HL-60 (cell line): Measurements from ENCODE around the gene PLCG1.

Experiments used
- DNase-seq, 2 experiments: peaks; one replicate each; pipeline ENCODE4 v3.0.0-alpha.2; 2010 to 2020; ENCODE audit warnings: low read depth in 1 of 2, low spot score in 1 of 2
- H3K27ac ChIP-seq: fragments of 250-450 bp; sonication (Bioruptor Pico); replicated peaks from 2 replicates; pipeline ENCODE4 v1.5.1; 2020; ENCODE audit warnings: mild to moderate bottlenecking, moderate library complexity
- H3K27me3 ChIP-seq: fragments of 250-450 bp; sonication (Bioruptor Pico); 2 replicates; pipeline ENCODE4 v1.5.1; 2021; ENCODE audit warnings: mild to moderate bottlenecking, moderate library complexity; ENCODE audit not compliant: insufficient read depth, poor library complexity, severe bottlenecking
- H3K4me3 ChIP-seq: replicated peaks from 2 replicates; pipeline ENCODE4 v1.5.1; 2011; ENCODE audit warnings: mild to moderate bottlenecking, control low read depth, low read length; ENCODE audit not compliant: insufficient read depth
- GABPA ChIP-seq: IDR thresholded peaks from 2 replicates; pipeline ENCODE4 v1.6.1; 2012; ENCODE audit warnings: low read depth
- POLR2AphosphoS5 ChIP-seq: IDR thresholded peaks from 2 replicates; pipeline ENCODE4 v1.6.1; 2012; ENCODE audit warnings: low read depth
- SPI1 ChIP-seq: IDR thresholded peaks from 2 replicates; pipeline ENCODE4 v1.6.1; 2012; ENCODE audit warnings: low read depth, mild to moderate bottlenecking, borderline replicate concordance
- TF ChIP-seq, protein P1 (sequence below): IDR thresholded peaks from one replicate; pipeline ENCODE4 v1.5.1; 2011; ENCODE audit warnings: low read length, control low read depth, inconsistent platforms; ENCODE audit not compliant: insufficient read depth
- TF ChIP-seq, protein P2 (sequence below): IDR thresholded peaks from 2 replicates; pipeline ENCODE4 v1.6.1; 2012; ENCODE audit warnings: low read depth; ENCODE audit not compliant: insufficient replicate concordance

The PLCG1 gene

DNA sequence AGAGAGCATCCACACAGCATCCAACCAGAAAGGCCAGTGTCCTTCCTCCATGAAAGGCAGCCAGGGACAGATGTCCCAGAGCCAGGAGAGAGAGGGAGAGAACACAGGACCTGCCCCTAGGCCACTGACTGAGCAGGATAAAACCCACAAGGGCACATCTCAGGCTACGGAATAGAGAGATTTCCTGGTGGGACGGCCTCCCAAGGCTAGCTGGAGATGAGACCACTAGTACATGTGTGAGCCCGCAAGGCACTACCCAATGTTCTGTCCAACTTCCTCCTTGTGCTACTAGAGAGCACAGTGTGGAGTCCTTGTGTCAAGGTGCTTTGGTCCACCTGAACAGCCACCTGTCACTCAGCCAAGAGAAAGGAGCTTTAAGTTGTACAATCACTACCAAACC lies 44.2 kb downstream of the PLCG1 start:
- no peak overlapping the region for H3K4me3 ChIP-seq
- H3K27ac ChIP-seq, result no peak overlapping the region
- TF ChIP-seq, protein P1, sequence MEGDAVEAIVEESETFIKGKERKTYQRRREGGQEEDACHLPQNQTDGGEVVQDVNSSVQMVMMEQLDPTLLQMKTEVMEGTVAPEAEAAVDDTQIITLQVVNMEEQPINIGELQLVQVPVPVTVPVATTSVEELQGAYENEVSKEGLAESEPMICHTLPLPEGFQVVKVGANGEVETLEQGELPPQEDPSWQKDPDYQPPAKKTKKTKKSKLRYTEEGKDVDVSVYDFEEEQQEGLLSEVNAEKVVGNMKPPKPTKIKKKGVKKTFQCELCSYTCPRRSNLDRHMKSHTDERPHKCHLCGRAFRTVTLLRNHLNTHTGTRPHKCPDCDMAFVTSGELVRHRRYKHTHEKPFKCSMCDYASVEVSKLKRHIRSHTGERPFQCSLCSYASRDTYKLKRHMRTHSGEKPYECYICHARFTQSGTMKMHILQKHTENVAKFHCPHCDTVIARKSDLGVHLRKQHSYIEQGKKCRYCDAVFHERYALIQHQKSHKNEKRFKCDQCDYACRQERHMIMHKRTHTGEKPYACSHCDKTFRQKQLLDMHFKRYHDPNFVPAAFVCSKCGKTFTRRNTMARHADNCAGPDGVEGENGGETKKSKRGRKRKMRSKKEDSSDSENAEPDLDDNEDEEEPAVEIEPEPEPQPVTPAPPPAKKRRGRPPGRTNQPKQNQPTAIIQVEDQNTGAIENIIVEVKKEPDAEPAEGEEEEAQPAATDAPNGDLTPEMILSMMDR, result no peak
- TF ChIP-seq GABPA, result no peak
- TF ChIP-seq, protein P2, sequence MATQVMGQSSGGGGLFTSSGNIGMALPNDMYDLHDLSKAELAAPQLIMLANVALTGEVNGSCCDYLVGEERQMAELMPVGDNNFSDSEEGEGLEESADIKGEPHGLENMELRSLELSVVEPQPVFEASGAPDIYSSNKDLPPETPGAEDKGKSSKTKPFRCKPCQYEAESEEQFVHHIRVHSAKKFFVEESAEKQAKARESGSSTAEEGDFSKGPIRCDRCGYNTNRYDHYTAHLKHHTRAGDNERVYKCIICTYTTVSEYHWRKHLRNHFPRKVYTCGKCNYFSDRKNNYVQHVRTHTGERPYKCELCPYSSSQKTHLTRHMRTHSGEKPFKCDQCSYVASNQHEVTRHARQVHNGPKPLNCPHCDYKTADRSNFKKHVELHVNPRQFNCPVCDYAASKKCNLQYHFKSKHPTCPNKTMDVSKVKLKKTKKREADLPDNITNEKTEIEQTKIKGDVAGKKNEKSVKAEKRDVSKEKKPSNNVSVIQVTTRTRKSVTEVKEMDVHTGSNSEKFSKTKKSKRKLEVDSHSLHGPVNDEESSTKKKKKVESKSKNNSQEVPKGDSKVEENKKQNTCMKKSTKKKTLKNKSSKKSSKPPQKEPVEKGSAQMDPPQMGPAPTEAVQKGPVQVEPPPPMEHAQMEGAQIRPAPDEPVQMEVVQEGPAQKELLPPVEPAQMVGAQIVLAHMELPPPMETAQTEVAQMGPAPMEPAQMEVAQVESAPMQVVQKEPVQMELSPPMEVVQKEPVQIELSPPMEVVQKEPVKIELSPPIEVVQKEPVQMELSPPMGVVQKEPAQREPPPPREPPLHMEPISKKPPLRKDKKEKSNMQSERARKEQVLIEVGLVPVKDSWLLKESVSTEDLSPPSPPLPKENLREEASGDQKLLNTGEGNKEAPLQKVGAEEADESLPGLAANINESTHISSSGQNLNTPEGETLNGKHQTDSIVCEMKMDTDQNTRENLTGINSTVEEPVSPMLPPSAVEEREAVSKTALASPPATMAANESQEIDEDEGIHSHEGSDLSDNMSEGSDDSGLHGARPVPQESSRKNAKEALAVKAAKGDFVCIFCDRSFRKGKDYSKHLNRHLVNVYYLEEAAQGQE, result no peak
- no peak for TF ChIP-seq POLR2AphosphoS5
- TF ChIP-seq SPI1, result no peak
- no peak for DNase-seq
- no peaks in the 10 kb centered on the region for H3K27me3 ChIP-seq

DNA sequence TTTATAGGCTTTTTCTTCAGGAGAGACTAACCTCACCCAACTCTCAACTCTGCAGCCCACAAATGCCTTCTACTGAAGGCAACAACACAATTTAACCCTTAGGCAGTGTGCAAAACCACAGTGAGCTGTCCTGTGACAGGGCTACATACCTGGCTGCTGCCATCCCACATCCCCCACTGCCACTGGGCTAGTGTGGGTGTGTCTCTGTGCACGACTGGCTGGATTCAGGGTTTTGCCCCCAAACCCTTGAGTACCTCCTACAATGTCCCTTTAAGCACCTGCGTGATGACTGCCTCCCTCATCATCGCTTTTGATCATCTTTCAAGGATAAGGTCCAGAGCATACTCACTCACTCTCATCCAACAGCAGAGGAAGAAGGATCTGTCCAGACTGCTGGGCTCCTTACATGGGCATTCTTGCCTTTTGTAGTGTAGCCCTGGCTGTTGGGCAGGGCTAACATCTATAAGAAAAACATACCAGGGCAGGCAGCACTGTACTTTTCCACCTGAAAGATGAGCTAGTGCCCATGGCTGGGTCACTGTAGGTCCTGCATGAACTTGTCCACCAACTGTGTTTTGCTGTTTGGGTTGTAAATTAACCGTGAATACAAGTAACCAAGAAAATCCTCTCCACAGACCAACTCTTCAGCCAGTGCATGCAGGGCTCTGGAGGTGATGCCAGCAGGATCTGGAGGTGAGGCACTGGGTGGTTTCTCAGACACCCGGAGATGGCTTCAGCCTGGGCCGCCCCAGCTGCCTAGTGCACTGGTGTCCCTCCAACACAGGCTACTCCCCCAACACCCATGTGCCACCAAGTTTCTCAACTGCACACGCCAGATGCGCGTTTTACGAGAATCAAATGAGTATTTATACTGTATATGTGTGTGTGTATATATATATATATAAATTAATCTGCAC lies 45.2 kb downstream of the PLCG1 start:
- no peak for DNase-seq
- Histone ChIP-seq H3K27me3 (no peaks in the 10 kb centered on the region), H3K27ac (no peak overlapping the region), H3K4me3 (no peak overlapping the region)
- TF ChIP-seq, protein P1, result no peak
- TF ChIP-seq, protein P2, result no peak
- TF ChIP-seq GABPA, result no peak
- no peak for TF ChIP-seq POLR2AphosphoS5
- no peak for TF ChIP-seq SPI1

DNA sequence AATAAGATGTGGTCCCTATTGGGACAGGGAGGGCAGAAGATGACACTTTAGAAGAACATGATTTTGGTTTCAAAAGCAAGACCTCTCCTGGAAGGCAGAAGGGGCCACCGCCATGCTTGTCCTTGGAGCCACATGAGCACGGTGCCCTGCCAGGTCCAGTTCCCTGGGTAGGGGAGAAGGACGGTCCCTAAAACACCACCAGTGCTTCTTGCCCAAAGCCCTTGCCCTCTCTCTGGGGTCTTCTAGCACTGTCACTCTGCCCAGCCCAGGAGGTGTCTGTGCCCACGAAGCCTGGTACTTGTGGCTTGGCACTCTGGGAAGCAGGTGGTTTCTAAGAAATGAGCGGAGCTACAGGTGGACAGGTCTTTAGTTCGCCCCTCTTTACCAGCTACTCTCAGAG lies 46.0 kb downstream of the PLCG1 start:
- no peak for DNase-seq
- no peak overlapping the region for H3K27ac ChIP-seq
- TF ChIP-seq, protein P2, result no peak
- TF ChIP-seq GABPA (no peak), SPI1 (no peak), POLR2AphosphoS5 (no peak)
- TF ChIP-seq, protein P1, result no peak

More for the DNA sequence above, 46.0 kb downstream of the PLCG1 start:
- no peaks in the 10 kb centered on the region for H3K27me3 ChIP-seq
- H3K4me3 ChIP-seq, result no peak overlapping the region
